ENCODE results near the gene PROZ.

DNA sequence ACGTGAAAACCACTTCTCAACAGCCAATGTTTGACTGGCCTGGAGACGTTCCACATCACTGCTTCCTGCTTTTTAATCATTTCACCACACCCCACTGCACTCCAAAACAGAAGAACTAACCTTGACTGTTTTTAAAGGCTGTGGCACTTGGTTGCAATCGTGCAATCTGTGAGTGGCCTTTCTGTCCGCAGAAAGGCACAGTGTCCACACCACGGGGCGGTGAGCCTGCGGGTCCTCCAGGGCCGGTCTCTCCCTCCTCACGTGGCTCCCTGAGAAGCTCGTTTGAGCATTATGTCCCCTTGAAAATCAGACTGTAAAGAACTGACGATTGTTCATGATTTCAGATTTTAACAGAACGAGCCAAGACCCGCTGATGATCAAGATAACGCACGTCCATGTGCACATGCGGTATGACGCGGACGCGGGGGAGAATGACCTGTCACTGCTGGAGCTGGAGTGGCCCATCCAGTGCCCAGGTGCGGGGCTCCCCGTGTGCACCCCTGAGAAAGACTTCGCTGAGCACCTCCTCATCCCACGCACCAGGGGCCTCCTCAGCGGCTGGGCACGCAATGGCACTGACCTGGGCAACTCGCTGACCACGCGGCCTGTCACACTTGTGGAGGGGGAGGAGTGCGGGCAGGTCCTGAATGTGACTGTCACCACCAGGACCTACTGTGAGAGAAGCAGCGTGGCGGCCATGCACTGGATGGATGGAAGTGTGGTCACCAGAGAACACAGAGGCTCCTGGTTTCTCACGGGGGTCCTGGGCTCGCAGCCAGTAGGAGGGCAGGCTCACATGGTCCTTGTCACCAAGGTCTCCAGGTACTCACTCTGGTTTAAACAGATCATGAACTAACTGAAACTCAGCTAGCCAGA is 13.0 kb downstream of the PROZ start:
- TF ChIP-seq, protein P1, sequence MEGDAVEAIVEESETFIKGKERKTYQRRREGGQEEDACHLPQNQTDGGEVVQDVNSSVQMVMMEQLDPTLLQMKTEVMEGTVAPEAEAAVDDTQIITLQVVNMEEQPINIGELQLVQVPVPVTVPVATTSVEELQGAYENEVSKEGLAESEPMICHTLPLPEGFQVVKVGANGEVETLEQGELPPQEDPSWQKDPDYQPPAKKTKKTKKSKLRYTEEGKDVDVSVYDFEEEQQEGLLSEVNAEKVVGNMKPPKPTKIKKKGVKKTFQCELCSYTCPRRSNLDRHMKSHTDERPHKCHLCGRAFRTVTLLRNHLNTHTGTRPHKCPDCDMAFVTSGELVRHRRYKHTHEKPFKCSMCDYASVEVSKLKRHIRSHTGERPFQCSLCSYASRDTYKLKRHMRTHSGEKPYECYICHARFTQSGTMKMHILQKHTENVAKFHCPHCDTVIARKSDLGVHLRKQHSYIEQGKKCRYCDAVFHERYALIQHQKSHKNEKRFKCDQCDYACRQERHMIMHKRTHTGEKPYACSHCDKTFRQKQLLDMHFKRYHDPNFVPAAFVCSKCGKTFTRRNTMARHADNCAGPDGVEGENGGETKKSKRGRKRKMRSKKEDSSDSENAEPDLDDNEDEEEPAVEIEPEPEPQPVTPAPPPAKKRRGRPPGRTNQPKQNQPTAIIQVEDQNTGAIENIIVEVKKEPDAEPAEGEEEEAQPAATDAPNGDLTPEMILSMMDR (conservative IDR thresholded peaks at IDR 0.05) = no peak
- no peak for TF ChIP-seq ZFX (IDR thresholded peaks at IDR 0.05)
